AG04449 (cell line): Measurements from ENCODE around the gene CD40LG.

ENCODE experiments used
- CTCF ChIA-PET: fragments of 350-600 bp; formaldehyde crosslinking; extraction: SDS; loops from one replicate; lab custom pipeline; 2021; ENCODE audit warnings: antibody characterized with exemption; lab: Yijun Ruan, JAX
- POLR2A ChIA-PET: fragments of 400-600, 350-600 bp; formaldehyde crosslinking; extraction: SDS; loops from one replicate; lab custom pipeline; 2020; ENCODE audit warnings: antibody characterized with exemption, inconsistent platforms; lab: Yijun Ruan, JAX
- DNase-seq: peaks from one replicate; pipeline ENCODE4 v3.0.0-alpha.2; 2010; ENCODE audit warnings: low read depth, low spot score
- H3K4me3 ChIP-seq: 2 replicates; pipeline ENCODE4 v1.5.1; 2011; ENCODE audit warnings: low read depth, mild to moderate bottlenecking, control low read depth, low read length
- CTCF ChIP-seq: IDR thresholded peaks from one replicate; pipeline ENCODE4 v1.5.1; 2011; ENCODE audit warnings: mild to moderate bottlenecking, moderate library complexity, low read length, control low read depth, inconsistent platforms; ENCODE audit not compliant: insufficient read depth; ENCODE audit errors: missing control alignments

Gene CD40LG

GRCh38 chrX:136665258-136665900 is 17.4 kb downstream of the CD40LG start:
- no peak for DNase-seq

GRCh38 chrX:136666088-136666487 is 18.1 kb downstream of the CD40LG start:
- CTCF ChIA-PET, result no interaction called here
- TF ChIP-seq CTCF, result no peak
- no peak overlapping the region for H3K4me3 ChIP-seq
- POLR2A ChIA-PET, result no interaction called here
- DNase-seq, result no peak

More at GRCh38 chrX:136665258-136665900, 17.4 kb downstream of the CD40LG start:
- TF ChIP-seq CTCF, result no peak
- POLR2A ChIA-PET, result no interaction called here
- CTCF ChIA-PET, result no interaction called here
- no peak overlapping the region for H3K4me3 ChIP-seq

GRCh38 chrX:136667446-136668168 is 19.6 kb downstream of the CD40LG start:
- DNase-seq, result no peak
- CTCF ChIA-PET, result no interaction called here
- TF ChIP-seq CTCF, result no peak
- POLR2A ChIA-PET, result no interaction called here
- H3K4me3 ChIP-seq, result no peak overlapping the region

- CTCF ChIA-PET, result no interaction called here
Measured at GRCh38 chrX:136671006-136671610, 23.1 kb downstream of the CD40LG start.

GRCh38 chrX:136674270-136674985 is 26.5 kb downstream of the CD40LG start:
- H3K4me3 ChIP-seq, result no peak overlapping the region
- DNase-seq, result no peak
- POLR2A ChIA-PET, result no interaction called here
- CTCF ChIA-PET, result no interaction called here
- TF ChIP-seq CTCF, result no peak

More at GRCh38 chrX:136671006-136671610, 23.1 kb downstream of the CD40LG start:
- no peak for TF ChIP-seq CTCF
- DNase-seq, result no peak
- H3K4me3 ChIP-seq, result no peak overlapping the region
- POLR2A ChIA-PET, result no interaction called here

GRCh38 chrX:136679531-136679930 is 31.6 kb downstream of the CD40LG start:
- ChIA-PET POLR2A (no interaction called here), CTCF (no interaction called here)
- no peak overlapping the region for H3K4me3 ChIP-seq
- TF ChIP-seq CTCF, result no peak
- DNase-seq, result no peak
